GM19397 (cell line): ENCODE measurements around the gene KATNAL1.
A peak's percentile ranks its signal among the peaks of the same experiment; 100 is the strongest.
"Not testable (repeated sequence)": the region's sequence is repeated elsewhere in the genome, so short reads cannot be mapped to it uniquely, and the experiment has no call there.

ENCODE experiments used
- ATAC-seq: cut with Tn5 transposase; IDR thresholded peaks from one replicate; pipeline ENCODE4 v1.9.1; 2021; ENCODE audit warnings: mild to moderate bottlenecking, moderate library complexity; ENCODE audit not compliant: unreplicated experiment

KATNAL1 gene

GRCh38 chr13:30295116-30295515 lies 12.2 kb downstream of the KATNAL1 start:
- no peak for ATAC-seq

- ATAC-seq = no peak
Observed at GRCh38 chr13:30294004-30294403, 13.3 kb downstream of the KATNAL1 start.

- no peak for ATAC-seq
Observed at GRCh38 chr13:30292325-30292724, 15.0 kb downstream of the KATNAL1 start.

GRCh38 chr13:30290812-30291436 lies 16.4 kb downstream of the KATNAL1 start:
- ATAC-seq = no peak

GRCh38 chr13:30289533-30289932 lies 17.8 kb downstream of the KATNAL1 start:
- ATAC-seq = no peak

- not testable (repeated sequence) for ATAC-seq
Observed at GRCh38 chr13:30286059-30286458, 21.3 kb downstream of the KATNAL1 start.

- ATAC-seq = no peak
Observed at GRCh38 chr13:30276178-30276577, 31.2 kb downstream of the KATNAL1 start.

GRCh38 chr13:30274083-30274482 lies 33.3 kb downstream of the KATNAL1 start:
- ATAC-seq = no peak

GRCh38 chr13:30270035-30270434 lies 37.3 kb downstream of the KATNAL1 start:
- not testable (repeated sequence) for ATAC-seq

- ATAC-seq = no peak
Observed at GRCh38 chr13:30268673-30269072, 38.7 kb downstream of the KATNAL1 start.

- no peak for ATAC-seq
Observed at GRCh38 chr13:30266756-30267155, 40.6 kb downstream of the KATNAL1 start.

- ATAC-seq = not testable (repeated sequence)
Observed at GRCh38 chr13:30259149-30259733, 48.1 kb downstream of the KATNAL1 start.

GRCh38 chr13:30257468-30258099 lies 49.8 kb downstream of the KATNAL1 start:
- no peak for ATAC-seq

GRCh38 chr13:30256713-30257467 lies 50.5 kb downstream of the KATNAL1 start:
- no peak for ATAC-seq

GRCh38 chr13:30255696-30256095 lies 51.7 kb downstream of the KATNAL1 start:
- ATAC-seq = no peak

- ATAC-seq = no peak
Observed at GRCh38 chr13:30253830-30254229, 53.5 kb downstream of the KATNAL1 start.

- no peak for ATAC-seq
Observed at GRCh38 chr13:30247406-30247805, 59.9 kb downstream of the KATNAL1 start.

GRCh38 chr13:30241532-30241931 lies 65.8 kb downstream of the KATNAL1 start:
- ATAC-seq = peak; percentile 81

GRCh38 chr13:30240608-30241007 lies 66.7 kb downstream of the KATNAL1 start:
- ATAC-seq = no peak

GRCh38 chr13:30235216-30235615 lies 72.1 kb downstream of the KATNAL1 start:
- no peak for ATAC-seq

GRCh38 chr13:30234619-30235162 lies 72.7 kb downstream of the KATNAL1 start:
- ATAC-seq = no peak
